Caco-2 (cell line): Measurements from ENCODE around the gene CRTC3. TPM values are rescaled to one million over a fixed set of nuclear protein-coding genes. Genes with fewer than 3 reads are reported as not detected.

Experiments used
- BruUV-seq: library from RNA; stranded (reverse); fragments of 400-500 nt; replicated peaks from 2 replicates; lab custom pipeline; 2021; lab: Mats Ljungman, UMichigan
- CTCF ChIA-PET: fragments of 300-600 bp; sonication (Branson Sonifier 250); formaldehyde crosslinking; loops from one replicate; lab custom pipeline; 2022; ENCODE audit warnings: antibody characterized with exemption; lab: Charles Lee
- POLR2A ChIA-PET: fragments of 300-600 bp; sonication (Branson Sonifier 250); formaldehyde crosslinking; loops from one replicate; lab custom pipeline; 2022; ENCODE audit warnings: antibody characterized with exemption; lab: Charles Lee
- DNase-seq, 2 experiments: peaks; one replicate each; pipeline versions ENCODE4 v3.0.0 to v3.0.0-alpha.2; 2020 to 2022
- H3K27me3 ChIP-seq: replicated peaks from 2 replicates; pipeline ENCODE4 v1.6.0; 2011; ENCODE audit warnings: low read length; ENCODE audit not compliant: control insufficient read depth, insufficient read depth
- H3K36me3 ChIP-seq: 2 replicates; pipeline ENCODE4 v1.5.1; 2011; ENCODE audit warnings: low read length; ENCODE audit not compliant: control insufficient read depth, insufficient read depth
- H3K4me1 ChIP-seq: fragments of 250-450 bp; sonication (Bioruptor Pico); 2 replicates; pipeline ENCODE4 v1.5.1; 2020; ENCODE audit warnings: mild to moderate bottlenecking
- H3K4me3 ChIP-seq: 2 replicates; pipeline ENCODE4 v1.5.1; 2011; ENCODE audit warnings: low read depth, mild to moderate bottlenecking, control low read depth, low read length
- H3K9me3 ChIP-seq: fragments of 250-450 bp; sonication (Bioruptor Pico); 2 replicates; pipeline ENCODE4 v1.5.1; 2020; ENCODE audit warnings: mild to moderate bottlenecking, moderate library complexity
- H3K27ac Mint-ChIP-seq: one replicate; pipeline ENCODE4 v1.8.0; 2022; ENCODE audit warnings: mixed read lengths; ENCODE audit not compliant: unreplicated experiment
- H3K27me3 Mint-ChIP-seq: one replicate; pipeline ENCODE4 v1.8.0; 2022; ENCODE audit warnings: mixed read lengths; ENCODE audit not compliant: insufficient read depth, unreplicated experiment
- H3K36me3 Mint-ChIP-seq: one replicate; pipeline ENCODE4 v1.8.0; 2022; ENCODE audit warnings: mild to moderate bottlenecking, mixed read lengths; ENCODE audit not compliant: insufficient read depth, unreplicated experiment
- H3K4me1 Mint-ChIP-seq: one replicate; pipeline ENCODE4 v1.8.0; 2022; ENCODE audit warnings: low read depth, mixed read lengths; ENCODE audit not compliant: unreplicated experiment
- H3K4me3 Mint-ChIP-seq: one replicate; pipeline ENCODE4 v1.8.0; 2022; ENCODE audit warnings: mild to moderate bottlenecking, moderate library complexity, mixed read lengths; ENCODE audit not compliant: unreplicated experiment
- H3K9me3 Mint-ChIP-seq: one replicate; pipeline ENCODE4 v1.8.0; 2022; ENCODE audit warnings: mixed read lengths; ENCODE audit not compliant: unreplicated experiment
- intact Hi-C: fragments of 100-400 bp; cut with micrococcal nuclease; formaldehyde crosslinking; loops from one replicate; pipeline ENCODE4 v1.10.0; 2022; ENCODE audit not compliant: unreplicated experiment
- total RNA-seq: library from RNA; stranded (reverse); gene quantifications from 2 replicates; pipeline ENCODE4 v1.2.3, GENCODE V29; 2022
- TF ChIP-seq, protein P1 (sequence below), 2 experiments: fragments of 200-600 bp in 1 of 2; IDR thresholded peaks; 1 replicate in 1 of 2; 2 replicates in 1 of 2; pipeline versions ENCODE4 v1.5.1 to v1.8.0; 2011 to 2022; ENCODE audit warnings: antibody characterized with exemption in 1 of 2, control low read depth in 1 of 2, inconsistent platforms in 1 of 2, low read depth in 1 of 2, low read length in 1 of 2, mild to moderate bottlenecking in 1 of 2, moderate library complexity in 1 of 2; ENCODE audit not compliant: insufficient read depth in 1 of 2, severe bottlenecking in 1 of 2, unreplicated experiment in 1 of 2

Gene CRTC3
- total RNA-seq, 1 experiment from 2014 or later, result 35.0 TPM

DNA sequence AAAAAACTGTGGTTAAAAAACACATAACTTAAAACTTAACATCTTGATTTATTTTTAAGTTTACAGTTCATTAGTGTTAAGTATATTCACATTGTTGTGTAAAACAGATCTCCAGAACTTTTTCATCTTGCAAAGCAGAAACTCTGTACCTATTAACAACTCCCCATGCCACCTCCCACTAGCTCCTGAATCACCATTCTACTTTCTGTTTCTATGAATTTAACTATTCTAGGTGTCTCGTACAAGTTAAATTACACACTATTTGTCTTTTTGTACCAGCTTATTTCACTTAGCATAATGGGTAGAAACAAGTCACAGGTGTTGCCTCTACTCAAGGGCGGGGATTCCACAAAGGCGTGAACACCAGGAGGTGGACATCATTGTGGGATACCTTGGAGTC lies 43.2 kb downstream of the CRTC3 start:
- Mint-ChIP-seq H3K4me1 (peaks cover 5% of the 10 kb centered on the region), H3K27me3 (no peaks in the 10 kb centered on the region), H3K9me3 (no peaks in the 10 kb centered on the region), H3K36me3 (peaks cover 3% of the 10 kb centered on the region), H3K27ac (no peak overlapping the region), H3K4me3 (no peak overlapping the region)
- Histone ChIP-seq H3K4me3 (no peak overlapping the region), H3K9me3 (no peaks in the 10 kb centered on the region), H3K36me3 (no peaks in the 10 kb centered on the region), H3K27me3 (no peaks in the 10 kb centered on the region), H3K4me1 (no peaks in the 10 kb centered on the region)
- TF ChIP-seq, protein P1, sequence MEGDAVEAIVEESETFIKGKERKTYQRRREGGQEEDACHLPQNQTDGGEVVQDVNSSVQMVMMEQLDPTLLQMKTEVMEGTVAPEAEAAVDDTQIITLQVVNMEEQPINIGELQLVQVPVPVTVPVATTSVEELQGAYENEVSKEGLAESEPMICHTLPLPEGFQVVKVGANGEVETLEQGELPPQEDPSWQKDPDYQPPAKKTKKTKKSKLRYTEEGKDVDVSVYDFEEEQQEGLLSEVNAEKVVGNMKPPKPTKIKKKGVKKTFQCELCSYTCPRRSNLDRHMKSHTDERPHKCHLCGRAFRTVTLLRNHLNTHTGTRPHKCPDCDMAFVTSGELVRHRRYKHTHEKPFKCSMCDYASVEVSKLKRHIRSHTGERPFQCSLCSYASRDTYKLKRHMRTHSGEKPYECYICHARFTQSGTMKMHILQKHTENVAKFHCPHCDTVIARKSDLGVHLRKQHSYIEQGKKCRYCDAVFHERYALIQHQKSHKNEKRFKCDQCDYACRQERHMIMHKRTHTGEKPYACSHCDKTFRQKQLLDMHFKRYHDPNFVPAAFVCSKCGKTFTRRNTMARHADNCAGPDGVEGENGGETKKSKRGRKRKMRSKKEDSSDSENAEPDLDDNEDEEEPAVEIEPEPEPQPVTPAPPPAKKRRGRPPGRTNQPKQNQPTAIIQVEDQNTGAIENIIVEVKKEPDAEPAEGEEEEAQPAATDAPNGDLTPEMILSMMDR (IDR thresholded peaks at IDR 0.05; ENCODE audit: insufficient read depth in 1 of 2, low read depth in 1 of 2, low read length in 1 of 2, severe bottlenecking in 1 of 2, unreplicated experiment in 1 of 2), result no peak
- CTCF ChIA-PET, result no interaction called here
- intact Hi-C loops, result no loop called here
- POLR2A ChIA-PET, result no interaction called here
- no peak for DNase-seq
- no TSS peak for BruUV-seq

DNA sequence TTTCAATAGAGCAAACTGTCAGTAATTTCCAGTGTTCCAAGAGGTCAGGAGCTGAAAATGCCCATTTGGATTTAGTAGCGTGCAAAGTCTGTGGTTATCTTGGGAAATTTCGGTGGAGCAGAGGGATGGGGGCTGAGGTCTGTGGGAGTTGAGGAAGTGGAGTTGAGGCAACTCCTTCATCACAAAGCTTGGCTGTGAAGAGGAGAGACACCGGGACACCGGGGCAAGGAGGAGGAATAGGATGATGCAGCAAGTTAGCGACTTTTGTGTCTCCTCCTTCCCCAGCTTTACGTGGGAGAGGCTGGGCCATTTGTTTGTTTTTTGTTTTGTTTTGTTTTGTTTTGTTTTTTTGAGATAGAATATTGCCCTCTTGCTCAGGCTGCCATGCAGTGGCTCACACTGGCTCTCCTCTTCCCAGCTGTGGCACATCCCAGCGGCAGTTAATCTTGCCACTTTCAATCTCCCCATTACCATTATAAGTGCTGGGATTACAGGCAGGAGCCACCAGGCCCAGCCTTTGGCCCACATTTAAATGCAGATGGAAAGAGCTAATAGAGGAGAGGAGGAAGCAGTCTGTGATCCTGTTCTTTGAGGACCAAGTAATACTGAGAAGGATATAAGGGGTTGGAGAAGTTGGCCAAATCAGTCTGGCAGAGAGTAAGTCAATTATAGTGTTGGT lies 47.1 kb downstream of the CRTC3 start:
- H3K4me1 ChIP-seq, result no peaks in the 10 kb centered on the region
- no TSS peak for BruUV-seq
- H3K27ac Mint-ChIP-seq, result no peak overlapping the region

DNA sequence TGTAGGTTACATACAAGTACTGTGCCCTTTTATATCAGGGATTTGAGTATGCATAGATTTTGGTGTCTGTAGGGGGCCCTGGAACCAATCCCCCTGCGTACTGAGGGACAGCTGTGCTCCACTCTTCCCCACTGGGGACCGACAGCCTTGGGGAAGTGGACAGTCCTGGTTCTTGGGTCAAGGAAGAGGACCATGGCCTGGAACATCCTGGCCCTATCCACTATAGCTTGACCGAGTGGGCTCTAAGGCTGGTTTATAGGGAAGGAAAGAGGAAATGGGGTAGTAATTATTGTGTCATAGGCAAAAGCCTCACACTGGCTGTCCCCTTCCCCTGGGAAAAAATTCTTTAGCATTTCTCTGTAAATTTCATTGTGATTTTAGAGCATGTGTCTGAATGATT lies 49.5 kb downstream of the CRTC3 start:
- DNase-seq, result no peak
- Mint-ChIP-seq H3K9me3 (no peaks in the 10 kb centered on the region), H3K27ac (no peak overlapping the region), H3K36me3 (no peaks in the 10 kb centered on the region), H3K4me3 (no peak overlapping the region), H3K4me1 (no peaks in the 10 kb centered on the region), H3K27me3 (no peaks in the 10 kb centered on the region)
- TF ChIP-seq, protein P1 (IDR thresholded peaks at IDR 0.05; ENCODE audit: insufficient read depth in 1 of 2, low read depth in 1 of 2, low read length in 1 of 2, severe bottlenecking in 1 of 2, unreplicated experiment in 1 of 2), result no peak
- H3K36me3 ChIP-seq, result no peaks in the 10 kb centered on the region; the same call in 1 of the 2 replicates
- ChIA-PET CTCF (no interaction called here), POLR2A (no interaction called here)
- intact Hi-C loops, result no loop called here
- H3K27me3 ChIP-seq, result no peaks in the 10 kb centered on the region
- no peaks in the 10 kb centered on the region for H3K4me1 ChIP-seq
- no TSS peak for BruUV-seq
- H3K9me3 ChIP-seq, result no peaks in the 10 kb centered on the region
- no peak overlapping the region for H3K4me3 ChIP-seq

More for the DNA sequence above, 47.1 kb downstream of the CRTC3 start:
- CTCF ChIA-PET, result no interaction called here
- no peaks in the 10 kb centered on the region for H3K27me3 ChIP-seq
- TF ChIP-seq, protein P1 (IDR thresholded peaks at IDR 0.05; ENCODE audit: insufficient read depth in 1 of 2, low read depth in 1 of 2, low read length in 1 of 2, severe bottlenecking in 1 of 2, unreplicated experiment in 1 of 2), result no peak
- POLR2A ChIA-PET, result no interaction called here
- no peak for DNase-seq
- Mint-ChIP-seq H3K9me3 (no peaks in the 10 kb centered on the region), H3K36me3 (no peaks in the 10 kb centered on the region), H3K27me3 (no peaks in the 10 kb centered on the region), H3K4me1 (no peaks in the 10 kb centered on the region), H3K4me3 (no peak overlapping the region)
- intact Hi-C loops, result no loop called here
- no peak overlapping the region for H3K4me3 ChIP-seq
- no peaks in the 10 kb centered on the region; the same call in 1 of the 2 replicates for H3K36me3 ChIP-seq
- no peaks in the 10 kb centered on the region for H3K9me3 ChIP-seq
